Measurements from ENCODE around the gene APEX1. TPM values are rescaled to one million over a fixed set of nuclear protein-coding genes. Genes with fewer than 3 reads are reported as not detected.
"Not testable (repeated sequence)": the region's sequence is repeated elsewhere in the genome, so short reads cannot be mapped to it uniquely, and the experiment has no call there.

Gene APEX1
- total RNA-seq, 3 donors from 2014 or later = 129 to 165 (median 150) TPM

- no peaks in the 10 kb centered on the region for H3K36me3 ChIP-seq
- intact Hi-C loops (cut with DNase I; ENCODE audit: low total_unique reads) = no loop called here
- no peaks in the 10 kb centered on the region for H3K9me3 ChIP-seq
- no peak overlapping the region for H3K27ac ChIP-seq
- no peak for TF ChIP-seq POLR2A (IDR thresholded peaks at IDR 0.05)
- TF ChIP-seq POLR2AphosphoS5 (IDR thresholded peaks at IDR 0.05) = no peak
- no peak for TF ChIP-seq CTCF (IDR thresholded peaks at IDR 0.05)
- H3K4me1 ChIP-seq = no peaks in the 10 kb centered on the region
- DNase-seq (ENCODE audit: low spot score in 2 of 2) = no peak
- no peak overlapping the region for H3K4me3 ChIP-seq
- H3K27me3 ChIP-seq = no peaks in the 10 kb centered on the region
Measured at GRCh38 chr14:20441461-20441860, 13.6 kb upstream of the APEX1 start.

- DNase-seq (ENCODE audit: low spot score in 2 of 2); H3K27ac ChIP-seq; intact Hi-C loops (cut with DNase I; ENCODE audit: low total_unique reads); H3K4me3 ChIP-seq; H3K9me3 ChIP-seq; H3K27me3 ChIP-seq; H3K36me3 ChIP-seq; H3K4me1 ChIP-seq: not testable (repeated sequence)
Measured at GRCh38 chr14:20443650-20444049, 11.4 kb upstream of the APEX1 start.

- no peak for TF ChIP-seq POLR2A (IDR thresholded peaks at IDR 0.05)
- TF ChIP-seq CTCF (IDR thresholded peaks at IDR 0.05) = no peak
- no peak for TF ChIP-seq POLR2AphosphoS5 (IDR thresholded peaks at IDR 0.05)
- H3K4me3 ChIP-seq = no peak overlapping the region
- intact Hi-C loops (cut with DNase I; ENCODE audit: low total_unique reads) = no loop called here
- H3K4me1 ChIP-seq = no peaks in the 10 kb centered on the region
- H3K9me3 ChIP-seq = no peaks in the 10 kb centered on the region
- DNase-seq (ENCODE audit: low spot score in 2 of 2) = no peak
- no peaks in the 10 kb centered on the region for H3K27me3 ChIP-seq
- H3K27ac ChIP-seq = no peak overlapping the region
- H3K36me3 ChIP-seq = peaks cover 8% of the 10 kb centered on the region
Measured at GRCh38 chr14:20446889-20447288, 8.1 kb upstream of the APEX1 start.

GRCh38 chr14:20452831-20453230 is 2.2 kb upstream of the APEX1 start:
- DNase-seq (ENCODE audit: low spot score in 2 of 2); H3K9me3 ChIP-seq; H3K4me3 ChIP-seq; H3K36me3 ChIP-seq; H3K27ac ChIP-seq; H3K27me3 ChIP-seq; H3K4me1 ChIP-seq: not testable (repeated sequence)
- intact Hi-C loops (cut with DNase I; ENCODE audit: low total_unique reads) = loop anchor here (10.0 kb wide), 1 partner anchor 152 kb away; no protein-coding TSS in a partner anchor

- intact Hi-C loops (cut with DNase I; ENCODE audit: low total_unique reads) = loop anchor here (10.0 kb wide), 1 partner anchor 149 kb away; no protein-coding TSS in a partner anchor
- Histone ChIP-seq H3K27ac (peak overlapping the region; percentile 94 to 95), H3K4me3 (peak overlapping the region; percentile 60 to 85 (median 76)), H3K36me3 (peaks cover 22% of the 10 kb centered on the region), H3K4me1 (peaks cover 0 to 11% of the 10 kb centered on the region in 2 donors), H3K9me3 (no peaks in the 10 kb centered on the region), H3K27me3 (no peaks in the 10 kb centered on the region)
- TF ChIP-seq CTCF (IDR thresholded peaks at IDR 0.05) (no peak), POLR2AphosphoS5 (IDR thresholded peaks at IDR 0.05) (no peak), POLR2A (IDR thresholded peaks at IDR 0.05) (no peak)
- DNase-seq (ENCODE audit: low spot score in 2 of 2) = peak in 1 of 2 donors; percentile 55
Measured at GRCh38 chr14:20455355-20456300, 602 bp downstream of the APEX1 start.

GRCh38 chr14:20456971-20457370 is 1.9 kb downstream of the APEX1 start:
- TF ChIP-seq POLR2AphosphoS5 (IDR thresholded peaks at IDR 0.05) (no peak), CTCF (IDR thresholded peaks at IDR 0.05) (no peak), POLR2A (IDR thresholded peaks at IDR 0.05) (no peak)
- Histone ChIP-seq H3K4me3 (no peak overlapping the region), H3K9me3 (no peaks in the 10 kb centered on the region), H3K4me1 (peaks cover 0 to 12% of the 10 kb centered on the region in 2 donors), H3K36me3 (peaks cover 22% of the 10 kb centered on the region), H3K27me3 (no peaks in the 10 kb centered on the region), H3K27ac (no peak overlapping the region)
- intact Hi-C loops (cut with DNase I; ENCODE audit: low total_unique reads) = loop anchor here (10.0 kb wide), 1 partner anchor 148 kb away; no protein-coding TSS in a partner anchor
- no peak for DNase-seq (ENCODE audit: low spot score in 2 of 2)
